Right cardiac atrium (tissue), 5 donors: ENCODE measurements around the gene LPA. TPM values are rescaled to one million over a fixed set of nuclear protein-coding genes. Genes with fewer than 3 reads are reported as not detected.

Source experiments
- ATAC-seq, 2 donors: fragments of 200-7000 bp; cut with Tn5 transposase; one replicate each; pipeline versions ENCODE4 v1.8.0 to v1.9.1; 2020; ENCODE audit warnings: moderate library complexity in 2 of 2, mild to moderate bottlenecking in 1 of 2
- DNase-seq, 3 donors: peaks; one replicate each; pipeline ENCODE4 v3.0.0-alpha.2; 2020
- H3K27ac ChIP-seq: one replicate; pipeline ENCODE4 v1.5.1; 2013; ENCODE audit warnings: mild to moderate bottlenecking, low read length, control low read depth, moderate library complexity
- H3K27me3 ChIP-seq: one replicate; pipeline ENCODE4 v1.6.1; 2013; ENCODE audit not compliant: control insufficient read depth, insufficient read depth
- H3K4me1 ChIP-seq: one replicate; pipeline ENCODE4 v1.6.1; 2013; ENCODE audit warnings: low read length; ENCODE audit not compliant: control insufficient read depth, insufficient read depth
- H3K4me3 ChIP-seq: one replicate; pipeline ENCODE4 v1.5.1; 2013; ENCODE audit warnings: low read length, control low read depth
- H3K9me3 ChIP-seq: one replicate; pipeline ENCODE4 v1.6.1; 2013; ENCODE audit warnings: low read length; ENCODE audit not compliant: control insufficient read depth
- WGBS: extraction: QIAGEN DNeasy Blood & Tissue Kit; methylation state at CpG from one replicate; pipeline ENCODE4 v1.1.7; 2013; 5-methylcytosine and 5-hydroxymethylcytosine counted together
- intact Hi-C, 4 donors: fragments of 100-400 bp; cut with DNase I; formaldehyde crosslinking; loops; one replicate each; pipeline versions ENCODE4 v1.11.0 to v1.14.0; 2022 to 2023
- polyA plus RNA-seq: library from polyadenylated mRNA; stranded (reverse); fragments of 200-250 nt; gene quantifications from one replicate; pipeline ENCODE4 v1.2.3, GENCODE V29; 2013
- total RNA-seq, 4 donors: library from RNA; stranded (reverse); fragmentation: NEBNext Ultra II Directional; extraction: Animal tissue kit (Norgen Biotek cat#: 25700); gene quantifications; one replicate each; pipeline ENCODE4 v1.2.1, GENCODE V29; 2021
- donor health status: healthy with polysubstance abuse.
- donor health status: DM: no; HTN: yes; CAD: no.
- donor health status: DM: no; HTN: no; CAD: no.
- donor health status: DM: no; HTN: yes; CAD: no; lungs with severe emphysema.
- donor health status: DM: yes; HTN: yes; CAD: no.

The LPA gene
- total and polyA plus RNA-seq, 5 donors, result not detected

GRCh38 chr6:160510976-160511617 lies 153.0 kb downstream of the LPA start:
- Histone ChIP-seq H3K27ac (no peak overlapping the region), H3K27me3 (no peaks in the 10 kb centered on the region), H3K4me3 (no peak overlapping the region), H3K4me1 (no peaks in the 10 kb centered on the region), H3K9me3 (no peaks in the 10 kb centered on the region)
- WGBS, result 84% methylated on average over 4 of the region's 4 CpGs
- no peak for DNase-seq
- intact Hi-C loops, result no loop called here
- no peak for ATAC-seq

GRCh38 chr6:160510199-160510598 lies 153.9 kb downstream of the LPA start:
- no peaks in the 10 kb centered on the region for H3K4me1 ChIP-seq
- H3K9me3 ChIP-seq, result no peaks in the 10 kb centered on the region
- no peaks in the 10 kb centered on the region for H3K27me3 ChIP-seq
- DNase-seq (no peak), ATAC-seq (no peak)
- no peak overlapping the region for H3K4me3 ChIP-seq
- no peak overlapping the region for H3K27ac ChIP-seq
- WGBS, result 51% methylated on average over 2 of the region's 2 CpGs
- intact Hi-C loops, result no loop called here

- ATAC-seq (no peak), DNase-seq (no peak)
- no peaks in the 10 kb centered on the region for H3K9me3 ChIP-seq
- no peaks in the 10 kb centered on the region for H3K27me3 ChIP-seq
- no peak overlapping the region for H3K4me3 ChIP-seq
- no peaks in the 10 kb centered on the region for H3K4me1 ChIP-seq
- WGBS, result 79% methylated on average over 2 of the region's 2 CpGs
- no peak overlapping the region for H3K27ac ChIP-seq
- intact Hi-C loops, result no loop called here
These were observed 154.5 kb downstream of the LPA start for GRCh38 chr6:160509610-160510009.

- Histone ChIP-seq H3K4me3 (no peak overlapping the region), H3K27ac (no peak overlapping the region), H3K27me3 (no peaks in the 10 kb centered on the region), H3K4me1 (no peaks in the 10 kb centered on the region), H3K9me3 (no peaks in the 10 kb centered on the region)
- ATAC-seq (no peak), DNase-seq (no peak)
- 67% methylated on average over 2 of the region's 2 CpGs for WGBS
- intact Hi-C loops, result no loop called here
These were observed 155.5 kb downstream of the LPA start for GRCh38 chr6:160508599-160508998.

- Histone ChIP-seq H3K27ac (no peak overlapping the region), H3K4me3 (no peak overlapping the region), H3K27me3 (no peaks in the 10 kb centered on the region), H3K4me1 (no peaks in the 10 kb centered on the region), H3K9me3 (peaks cover 2% of the 10 kb centered on the region)
- no peak for ATAC-seq
- no peak for DNase-seq
- WGBS, result 73% methylated on average over 4 of the region's 4 CpGs
- intact Hi-C loops, result no loop called here
These were observed 156.7 kb downstream of the LPA start for GRCh38 chr6:160507420-160507819.

- intact Hi-C loops, result no loop called here
- no peak overlapping the region for H3K27ac ChIP-seq
- WGBS, result 45% methylated on average over 1 of the region's 1 CpG
- H3K4me1 ChIP-seq, result no peaks in the 10 kb centered on the region
- no peak overlapping the region for H3K4me3 ChIP-seq
- DNase-seq, result no peak
- H3K9me3 ChIP-seq, result peaks cover 2% of the 10 kb centered on the region
- ATAC-seq, result no peak
- H3K27me3 ChIP-seq, result no peaks in the 10 kb centered on the region
These were observed 158.1 kb downstream of the LPA start for GRCh38 chr6:160505970-160506369.

GRCh38 chr6:160500639-160501038 lies 163.4 kb downstream of the LPA start:
- no peak overlapping the region for H3K4me3 ChIP-seq
- peaks cover 2% of the 10 kb centered on the region for H3K9me3 ChIP-seq
- intact Hi-C loops, result no loop called here
- H3K4me1 ChIP-seq, result no peaks in the 10 kb centered on the region
- H3K27ac ChIP-seq, result no peak overlapping the region
- ATAC-seq (no peak), DNase-seq (no peak)
- H3K27me3 ChIP-seq, result no peaks in the 10 kb centered on the region
- 86% methylated on average over 4 of the region's 4 CpGs for WGBS

- 56% methylated on average over 3 of the region's 3 CpGs for WGBS
- ATAC-seq (no peak), DNase-seq (no peak)
- H3K4me3 ChIP-seq, result no peak overlapping the region
- H3K9me3 ChIP-seq, result no peaks in the 10 kb centered on the region
- no peaks in the 10 kb centered on the region for H3K4me1 ChIP-seq
- H3K27me3 ChIP-seq, result no peaks in the 10 kb centered on the region
- no peak overlapping the region for H3K27ac ChIP-seq
- intact Hi-C loops, result no loop called here
These were observed 169.5 kb downstream of the LPA start for GRCh38 chr6:160494576-160494975.

GRCh38 chr6:160489091-160489490 lies 175.0 kb downstream of the LPA start:
- ATAC-seq (no peak), DNase-seq (no peak)
- Histone ChIP-seq H3K27ac (no peak overlapping the region), H3K27me3 (no peaks in the 10 kb centered on the region), H3K4me1 (no peaks in the 10 kb centered on the region), H3K9me3 (no peaks in the 10 kb centered on the region), H3K4me3 (no peak overlapping the region)
- intact Hi-C loops, result no loop called here
- WGBS, result 55% methylated on average over 1 of the region's 1 CpG

- no peaks in the 10 kb centered on the region for H3K27me3 ChIP-seq
- no peak for ATAC-seq
These were observed 177.0 kb downstream of the LPA start for GRCh38 chr6:160487116-160487515.

More at GRCh38 chr6:160487116-160487515, 177.0 kb downstream of the LPA start:
- intact Hi-C loops, result no loop called here
- WGBS, result 88% methylated on average over 11 of the region's 11 CpGs
- no peak for DNase-seq
- H3K4me3 ChIP-seq, result no peak overlapping the region
- no peaks in the 10 kb centered on the region for H3K4me1 ChIP-seq
- H3K27ac ChIP-seq, result no peak overlapping the region
- no peaks in the 10 kb centered on the region for H3K9me3 ChIP-seq
